Measurements from ENCODE around the gene WSCD2.

- TF ChIP-seq NFIC (IDR thresholded peaks at IDR 0.05; ENCODE audit: borderline replicate concordance) = no peak
- no peak for TF ChIP-seq CTCF (IDR thresholded peaks at IDR 0.05)
- TF ChIP-seq RAD21 (IDR thresholded peaks at IDR 0.05; ENCODE audit: low read length) = no peak
- TF ChIP-seq PBX3 (IDR thresholded peaks at IDR 0.05) = no peak
- no peak for TF ChIP-seq EP300 (IDR thresholded peaks at IDR 0.05; ENCODE audit: borderline replicate concordance in 1 of 2, low read depth in 1 of 2, low read length in 1 of 2)
- TF ChIP-seq MEF2A (IDR thresholded peaks at IDR 0.05; ENCODE audit: borderline replicate concordance, low read depth) = no peak
- TF ChIP-seq GATA2 (CRISPR knock-in tag; IDR thresholded peaks at IDR 0.05) = no peak
- TF ChIP-seq TAF1 (IDR thresholded peaks at IDR 0.05; ENCODE audit: borderline replicate concordance, low read depth, low read length) = no peak
- TF ChIP-seq GABPA (IDR thresholded peaks at IDR 0.05; ENCODE audit: low read depth) = no peak
- TF ChIP-seq YY1 (IDR thresholded peaks at IDR 0.05; ENCODE audit: low read depth) = no peak
- TF ChIP-seq REST (IDR thresholded peaks at IDR 0.05; ENCODE audit: low read depth, low read length) = no peak
- TF ChIP-seq TEAD4 (IDR thresholded peaks at IDR 0.05; ENCODE audit: borderline replicate concordance, insufficient read depth) = no peak
Observed at GRCh38 chr12:108152170-108152538, 23.1 kb downstream of the WSCD2 start.

All from SK-N-SH (cell line).